ENCODE measurements around the gene SLC27A6. TPM values are rescaled to one million over a fixed set of nuclear protein-coding genes. Genes with fewer than 3 reads are reported as not detected.

Gene SLC27A6
- total RNA-seq, 1 donor from 2014 or later: not detected

DNA sequence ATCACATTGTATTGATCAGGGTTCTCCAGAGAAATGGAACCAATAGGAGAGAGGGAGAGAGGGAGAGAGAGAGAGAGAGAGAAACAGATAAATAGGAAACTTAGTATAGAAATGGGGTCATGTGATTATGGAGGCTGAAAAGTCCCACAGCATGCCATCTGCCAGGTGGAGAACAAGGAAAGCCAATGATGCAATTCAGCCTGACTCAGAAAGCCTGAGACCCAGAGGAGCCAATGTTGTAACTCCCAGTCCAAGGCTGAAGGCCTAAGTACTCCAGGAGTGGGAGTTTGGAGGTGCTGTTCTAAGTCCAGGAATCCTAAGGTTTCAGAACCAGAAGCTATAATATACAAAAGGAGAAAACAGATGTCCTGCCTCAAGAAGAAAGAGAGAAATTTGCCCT lies 80.9 kb downstream of the SLC27A6 start:
- Mint-ChIP-seq H3K27me3 (no peaks in the 10 kb centered on the region), H3K36me3 (ENCODE audit: low read depth) (no peaks in the 10 kb centered on the region), H3K9me3 (peaks cover 18% of the 10 kb centered on the region), H3K27ac (no peak overlapping the region), H3K4me3 (no peak overlapping the region), H3K4me1 (no peaks in the 10 kb centered on the region)
- no peak for ATAC-seq (ENCODE audit: low read depth)
- no peak for DNase-seq
- intact Hi-C loops (cut with micrococcal nuclease): no loop called here
- CTCF ChIA-PET: no interaction called here
- POLR2A ChIA-PET: no interaction called here
- TF ChIP-seq, protein P1, sequence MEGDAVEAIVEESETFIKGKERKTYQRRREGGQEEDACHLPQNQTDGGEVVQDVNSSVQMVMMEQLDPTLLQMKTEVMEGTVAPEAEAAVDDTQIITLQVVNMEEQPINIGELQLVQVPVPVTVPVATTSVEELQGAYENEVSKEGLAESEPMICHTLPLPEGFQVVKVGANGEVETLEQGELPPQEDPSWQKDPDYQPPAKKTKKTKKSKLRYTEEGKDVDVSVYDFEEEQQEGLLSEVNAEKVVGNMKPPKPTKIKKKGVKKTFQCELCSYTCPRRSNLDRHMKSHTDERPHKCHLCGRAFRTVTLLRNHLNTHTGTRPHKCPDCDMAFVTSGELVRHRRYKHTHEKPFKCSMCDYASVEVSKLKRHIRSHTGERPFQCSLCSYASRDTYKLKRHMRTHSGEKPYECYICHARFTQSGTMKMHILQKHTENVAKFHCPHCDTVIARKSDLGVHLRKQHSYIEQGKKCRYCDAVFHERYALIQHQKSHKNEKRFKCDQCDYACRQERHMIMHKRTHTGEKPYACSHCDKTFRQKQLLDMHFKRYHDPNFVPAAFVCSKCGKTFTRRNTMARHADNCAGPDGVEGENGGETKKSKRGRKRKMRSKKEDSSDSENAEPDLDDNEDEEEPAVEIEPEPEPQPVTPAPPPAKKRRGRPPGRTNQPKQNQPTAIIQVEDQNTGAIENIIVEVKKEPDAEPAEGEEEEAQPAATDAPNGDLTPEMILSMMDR (IDR thresholded peaks at IDR 0.05): no peak

DNA sequence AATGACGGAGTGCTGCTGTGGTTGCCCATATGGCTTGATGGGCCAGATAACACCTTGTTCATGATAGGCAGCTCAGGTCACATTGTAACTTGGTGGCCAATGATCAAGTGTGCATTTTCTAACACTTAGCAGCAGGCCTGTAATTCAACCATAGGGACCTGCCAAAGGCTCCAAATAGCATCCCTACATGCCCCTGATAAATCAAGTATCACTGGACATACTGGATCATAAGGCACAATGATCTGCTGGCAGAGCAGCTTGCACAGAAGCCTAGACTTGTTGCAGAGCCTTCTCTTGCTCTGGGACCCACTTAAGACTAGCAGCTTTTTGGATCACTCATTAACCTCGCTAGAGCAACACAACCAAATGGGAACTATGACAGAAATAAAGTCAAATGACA lies 83.2 kb downstream of the SLC27A6 start:
- ATAC-seq (ENCODE audit: low read depth) (no peak), DNase-seq (no peak)
- CTCF ChIA-PET: no interaction called here
- H3K4me1 Mint-ChIP-seq: no peaks in the 10 kb centered on the region
- H3K36me3 Mint-ChIP-seq (ENCODE audit: low read depth): no peaks in the 10 kb centered on the region
- H3K27ac Mint-ChIP-seq: no peak overlapping the region
- no peak overlapping the region for H3K4me3 Mint-ChIP-seq
- TF ChIP-seq, protein P1 (IDR thresholded peaks at IDR 0.05): no peak
- peaks cover 15% of the 10 kb centered on the region for H3K9me3 Mint-ChIP-seq
- POLR2A ChIA-PET: no interaction called here
- intact Hi-C loops (cut with micrococcal nuclease): no loop called here
- no peaks in the 10 kb centered on the region for H3K27me3 Mint-ChIP-seq

DNA sequence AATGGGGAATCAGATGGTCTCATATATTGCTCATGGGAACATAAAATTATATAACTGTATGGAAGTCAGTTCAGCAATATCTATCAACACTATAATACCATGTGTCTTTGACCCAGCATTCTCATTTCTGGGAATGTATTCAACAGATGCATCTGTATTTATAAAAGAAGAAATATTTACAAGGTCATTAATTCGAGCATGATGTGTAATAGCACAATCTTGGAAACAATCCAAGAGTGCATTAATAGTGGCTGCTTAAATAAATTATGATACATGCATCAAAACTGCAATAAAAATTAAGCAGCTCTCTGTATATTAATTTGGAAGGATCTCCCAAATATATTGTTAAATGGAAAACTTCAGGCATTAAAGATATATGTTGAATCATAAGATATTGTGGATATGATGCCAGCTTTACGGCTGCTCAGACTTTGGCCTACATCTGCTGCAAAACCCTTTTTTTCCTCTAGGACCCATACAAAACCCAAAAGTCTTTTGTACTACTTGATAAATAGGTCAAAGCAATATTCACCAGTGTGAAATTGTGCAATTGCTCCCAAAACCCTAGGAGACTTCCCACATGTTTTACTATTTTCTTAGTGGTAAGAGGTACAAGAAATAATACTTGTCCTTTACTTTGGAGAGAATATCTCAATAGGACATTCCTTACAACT lies 84.0 kb downstream of the SLC27A6 start:
- intact Hi-C loops (cut with micrococcal nuclease): no loop called here

DNA sequence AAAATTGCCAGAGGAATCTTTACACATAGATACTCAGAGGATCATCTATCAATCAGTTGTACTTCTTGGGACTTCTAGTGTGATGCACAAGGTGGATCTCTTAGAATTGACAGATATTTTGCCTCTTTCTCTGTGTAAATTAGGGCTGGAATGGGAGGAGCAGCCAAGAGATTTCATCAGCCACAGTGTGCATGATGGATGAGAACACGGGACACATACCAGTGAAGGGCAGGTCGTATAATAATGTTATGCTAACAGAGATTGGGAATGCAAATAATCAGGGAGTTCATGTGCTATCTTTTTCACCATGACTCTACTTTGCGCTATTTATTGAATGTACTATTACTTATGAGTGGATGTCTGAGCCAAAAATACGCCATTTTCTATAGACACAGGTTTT lies 86.0 kb downstream of the SLC27A6 start:
- DNase-seq (no peak), ATAC-seq (ENCODE audit: low read depth) (no peak)
- TF ChIP-seq, protein P1 (IDR thresholded peaks at IDR 0.05): no peak
- no peaks in the 10 kb centered on the region for H3K36me3 Mint-ChIP-seq (ENCODE audit: low read depth)
- H3K4me1 Mint-ChIP-seq: no peaks in the 10 kb centered on the region
- no peak overlapping the region for H3K4me3 Mint-ChIP-seq
- intact Hi-C loops (cut with micrococcal nuclease): loop anchor here (10.0 kb wide), 1 partner anchor 154 kb away; no protein-coding TSS in a partner anchor
- H3K9me3 Mint-ChIP-seq: no peaks in the 10 kb centered on the region
- H3K27ac Mint-ChIP-seq: no peak overlapping the region
- CTCF ChIA-PET: no interaction called here
- peaks cover 5% of the 10 kb centered on the region for H3K27me3 Mint-ChIP-seq
- POLR2A ChIA-PET: no interaction called here

More for the DNA sequence above, 84.0 kb downstream of the SLC27A6 start:
- DNase-seq: no peak
- Mint-ChIP-seq H3K9me3 (peaks cover 13% of the 10 kb centered on the region), H3K4me3 (no peak overlapping the region), H3K36me3 (ENCODE audit: low read depth) (no peaks in the 10 kb centered on the region), H3K27me3 (no peaks in the 10 kb centered on the region), H3K4me1 (no peaks in the 10 kb centered on the region), H3K27ac (no peak overlapping the region)
- ChIA-PET POLR2A (no interaction called here), CTCF (no interaction called here)
- ATAC-seq (ENCODE audit: low read depth): no peak
- TF ChIP-seq, protein P1 (IDR thresholded peaks at IDR 0.05): no peak

DNA sequence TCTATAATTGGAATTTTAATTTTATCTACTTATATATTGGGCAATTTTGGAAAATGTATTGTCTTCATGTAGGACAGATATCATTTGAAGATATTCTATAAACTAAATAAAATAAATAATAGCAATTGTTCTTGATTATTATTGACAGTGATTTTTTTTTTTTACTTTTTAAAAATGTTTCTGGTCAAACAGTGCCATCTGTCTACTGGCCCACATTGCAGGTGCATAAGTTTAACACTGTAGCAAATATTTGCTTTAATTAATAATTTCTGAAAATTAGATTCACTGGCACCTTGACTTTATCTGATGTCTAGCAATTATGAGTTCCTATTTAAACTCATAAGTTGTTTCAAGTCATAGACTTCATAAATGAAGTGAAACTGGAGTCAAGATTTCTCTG lies 88.2 kb downstream of the SLC27A6 start:
- Mint-ChIP-seq H3K27me3 (peaks cover 7% of the 10 kb centered on the region), H3K27ac (no peak overlapping the region), H3K4me1 (no peaks in the 10 kb centered on the region), H3K4me3 (no peak overlapping the region), H3K36me3 (ENCODE audit: low read depth) (no peaks in the 10 kb centered on the region), H3K9me3 (peaks cover 3% of the 10 kb centered on the region)
- CTCF ChIA-PET: interaction anchor here (0.5 kb wide), 1 partner anchor 1045 kb away, joined by 3 read pairs; no protein-coding TSS in a partner anchor
- intact Hi-C loops (cut with micrococcal nuclease): loop anchor here (10.0 kb wide), 1 partner anchor 151 kb away; no protein-coding TSS in a partner anchor
- POLR2A ChIA-PET: no interaction called here
- TF ChIP-seq, protein P1 (IDR thresholded peaks at IDR 0.05): no peak
- ATAC-seq (ENCODE audit: low read depth) (no peak), DNase-seq (no peak)
